ENCODE measurements around the gene EPHA6. TPM values are rescaled to one million over a fixed set of nuclear protein-coding genes. Genes with fewer than 3 reads are reported as not detected.

Gene EPHA6
- total and polyA plus RNA-seq, 9 donors, result 0.07 to 0.62 (median 0.18) TPM

DNA sequence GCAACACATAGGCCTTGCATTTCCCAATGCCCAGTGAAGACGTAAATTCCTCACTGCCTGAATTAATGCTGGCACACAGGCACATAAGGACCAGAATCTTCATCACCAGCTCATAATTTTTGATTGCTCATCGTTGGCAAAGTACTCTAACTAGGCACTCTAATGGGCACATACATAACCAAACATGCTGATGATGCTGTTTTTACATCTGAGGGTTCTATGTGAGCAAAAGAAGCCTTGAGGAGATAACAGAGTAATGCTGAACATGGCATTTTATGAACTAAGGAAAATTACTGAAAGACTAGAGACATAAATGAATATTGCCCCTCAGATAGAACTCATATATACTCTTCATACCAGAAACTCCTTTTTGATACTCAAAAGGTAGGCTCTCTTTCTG lies 387.4 kb downstream of the EPHA6 start:
- WGBS (ENCODE audit: insufficient coverage), result 67% methylated on average over 1 of the region's 2 CpGs

DNA sequence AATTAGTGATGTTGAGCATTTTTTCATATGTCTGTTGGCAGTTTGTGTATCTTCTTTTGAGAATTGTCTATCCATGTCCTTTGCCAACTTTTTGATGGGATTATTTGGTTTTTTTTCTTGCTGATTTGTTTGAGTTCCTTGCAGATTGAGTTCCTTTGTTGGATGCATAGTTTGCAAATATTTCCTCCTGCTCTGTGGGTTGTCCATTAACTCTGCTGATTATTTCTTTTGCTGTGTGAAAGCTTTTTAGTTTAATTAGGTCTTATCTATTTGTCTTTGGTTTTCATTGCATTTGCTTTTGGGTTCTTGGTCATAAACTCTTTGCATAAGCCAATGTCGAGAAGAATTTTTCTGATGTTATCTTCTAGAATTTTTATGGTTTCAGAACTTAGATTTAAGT lies 414.6 kb downstream of the EPHA6 start:
- no CpG with 5 or more reads among the region's 1 CpG for WGBS (ENCODE audit: insufficient coverage)
- no peak overlapping the region for H3K27ac ChIP-seq (ENCODE audit: low read length)
- no peaks in the 10 kb centered on the region for H3K27me3 ChIP-seq (ENCODE audit: control insufficient read depth, insufficient read depth, low read length)
- H3K36me3 ChIP-seq (ENCODE audit: control insufficient read depth, insufficient read depth, low read length), result no peaks in the 10 kb centered on the region
- no peak for DNase-seq
- H3K4me1 ChIP-seq (ENCODE audit: control insufficient read depth, insufficient read depth, low read length), result no peaks in the 10 kb centered on the region
- no peak overlapping the region for H3K4me3 ChIP-seq (ENCODE audit: low read length)
- no peaks in the 10 kb centered on the region for H3K9me3 ChIP-seq (replicated peaks; ENCODE audit: control insufficient read depth, low read depth, low read length)

More for the DNA sequence above, 387.4 kb downstream of the EPHA6 start:
- H3K4me1 ChIP-seq (ENCODE audit: control insufficient read depth, insufficient read depth, low read length), result no peaks in the 10 kb centered on the region
- H3K36me3 ChIP-seq (ENCODE audit: control insufficient read depth, insufficient read depth, low read length), result no peaks in the 10 kb centered on the region
- H3K27me3 ChIP-seq (ENCODE audit: control insufficient read depth, insufficient read depth, low read length), result no peaks in the 10 kb centered on the region
- no peak overlapping the region for H3K27ac ChIP-seq (ENCODE audit: low read length)
- no peak for DNase-seq
- H3K4me3 ChIP-seq (ENCODE audit: low read length), result no peak overlapping the region
- H3K9me3 ChIP-seq (replicated peaks; ENCODE audit: control insufficient read depth, low read depth, low read length), result no peaks in the 10 kb centered on the region

DNA sequence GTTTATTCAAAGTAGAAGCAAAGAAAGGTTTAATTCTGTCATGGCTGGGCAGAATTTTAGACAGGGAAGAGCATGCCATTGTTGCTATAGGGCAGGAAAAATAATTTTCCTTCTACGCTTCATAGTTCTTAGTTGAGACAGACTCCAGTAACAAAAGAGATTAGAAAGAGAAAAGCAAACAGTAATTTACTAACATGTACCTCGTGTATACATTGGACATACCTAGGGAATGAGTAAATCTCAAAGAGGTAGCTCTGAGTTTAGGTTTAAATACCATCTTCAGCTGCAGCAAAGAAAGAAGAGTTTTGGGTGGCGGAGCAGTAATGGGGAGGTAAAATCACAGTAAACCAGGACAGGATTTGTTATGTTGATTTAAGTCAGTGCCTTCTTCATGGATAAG lies 416.1 kb downstream of the EPHA6 start:
- 60% methylated on average over 1 of the region's 3 CpGs for WGBS (ENCODE audit: insufficient coverage)
- no peaks in the 10 kb centered on the region for H3K27me3 ChIP-seq (ENCODE audit: control insufficient read depth, insufficient read depth, low read length)
- no peak for DNase-seq
- H3K27ac ChIP-seq (ENCODE audit: low read length), result no peak overlapping the region
- no peaks in the 10 kb centered on the region for H3K36me3 ChIP-seq (ENCODE audit: control insufficient read depth, insufficient read depth, low read length)
- no peaks in the 10 kb centered on the region for H3K9me3 ChIP-seq (replicated peaks; ENCODE audit: control insufficient read depth, low read depth, low read length)
- no peaks in the 10 kb centered on the region for H3K4me1 ChIP-seq (ENCODE audit: control insufficient read depth, insufficient read depth, low read length)
- no peak overlapping the region for H3K4me3 ChIP-seq (ENCODE audit: low read length)

DNA sequence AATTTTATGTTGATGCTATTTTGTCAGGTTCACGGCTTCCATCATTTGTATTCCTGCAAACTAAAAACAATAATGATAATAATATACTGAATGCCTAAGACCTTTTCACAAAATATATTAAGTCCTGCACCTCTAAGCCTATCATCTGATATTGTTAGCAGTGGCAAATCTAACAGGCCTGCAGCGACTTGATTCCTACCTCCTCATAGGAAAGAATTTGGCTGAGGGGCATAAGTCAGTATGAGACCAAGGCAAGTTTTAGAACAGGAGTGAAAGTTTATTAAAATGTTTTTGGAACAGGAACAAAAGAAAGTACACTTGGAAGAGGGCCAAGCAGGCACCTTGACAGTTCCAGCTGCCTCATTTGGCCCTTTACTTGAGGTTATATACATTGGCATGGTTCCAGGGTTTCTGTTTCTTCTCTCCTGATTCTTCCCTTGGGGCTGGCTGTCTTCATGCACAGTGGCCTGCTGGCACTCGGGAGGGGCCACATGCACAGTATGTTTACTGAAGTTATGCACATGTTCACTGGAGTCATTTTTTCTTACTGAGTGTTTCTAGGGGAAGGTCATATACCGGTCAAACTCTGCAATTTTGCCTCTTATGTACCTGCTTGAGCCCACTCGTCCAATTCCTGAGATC lies 418.1 kb downstream of the EPHA6 start:
- Histone ChIP-seq H3K4me1 (ENCODE audit: control insufficient read depth, insufficient read depth, low read length) (no peaks in the 10 kb centered on the region), H3K27me3 (ENCODE audit: control insufficient read depth, insufficient read depth, low read length) (no peaks in the 10 kb centered on the region), H3K27ac (ENCODE audit: low read length) (no peak overlapping the region), H3K9me3 (replicated peaks; ENCODE audit: control insufficient read depth, low read depth, low read length) (no peaks in the 10 kb centered on the region), H3K36me3 (ENCODE audit: control insufficient read depth, insufficient read depth, low read length) (no peaks in the 10 kb centered on the region), H3K4me3 (ENCODE audit: low read length) (no peak overlapping the region)
- DNase-seq, result peak; percentile 4
- 20% methylated on average over 1 of the region's 5 CpGs for WGBS (ENCODE audit: insufficient coverage)

DNA sequence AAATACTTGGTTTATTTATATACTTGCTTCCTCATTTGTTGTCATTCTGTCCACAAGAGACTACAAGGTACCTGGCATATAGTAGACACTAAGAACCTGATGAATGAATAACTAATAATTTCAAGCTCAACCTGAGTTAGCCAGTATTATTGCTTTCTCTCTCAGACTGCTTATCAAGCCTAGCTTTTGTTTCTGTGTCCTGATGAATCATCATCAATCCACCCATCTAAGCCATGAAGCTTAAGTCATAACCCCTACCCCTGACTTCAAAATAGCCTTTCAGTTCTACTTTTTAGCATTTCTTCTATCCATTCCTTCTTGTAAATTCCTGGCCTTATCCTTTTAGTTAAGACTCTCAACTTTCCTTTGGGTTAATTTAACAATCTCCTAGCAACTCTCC lies 420.8 kb downstream of the EPHA6 start:
- Histone ChIP-seq H3K4me1 (ENCODE audit: control insufficient read depth, insufficient read depth, low read length) (no peaks in the 10 kb centered on the region), H3K9me3 (replicated peaks; ENCODE audit: control insufficient read depth, low read depth, low read length) (no peaks in the 10 kb centered on the region), H3K27ac (ENCODE audit: low read length) (no peak overlapping the region), H3K4me3 (ENCODE audit: low read length) (no peak overlapping the region), H3K27me3 (ENCODE audit: control insufficient read depth, insufficient read depth, low read length) (no peaks in the 10 kb centered on the region), H3K36me3 (ENCODE audit: control insufficient read depth, insufficient read depth, low read length) (no peaks in the 10 kb centered on the region)
- no peak for DNase-seq

DNA sequence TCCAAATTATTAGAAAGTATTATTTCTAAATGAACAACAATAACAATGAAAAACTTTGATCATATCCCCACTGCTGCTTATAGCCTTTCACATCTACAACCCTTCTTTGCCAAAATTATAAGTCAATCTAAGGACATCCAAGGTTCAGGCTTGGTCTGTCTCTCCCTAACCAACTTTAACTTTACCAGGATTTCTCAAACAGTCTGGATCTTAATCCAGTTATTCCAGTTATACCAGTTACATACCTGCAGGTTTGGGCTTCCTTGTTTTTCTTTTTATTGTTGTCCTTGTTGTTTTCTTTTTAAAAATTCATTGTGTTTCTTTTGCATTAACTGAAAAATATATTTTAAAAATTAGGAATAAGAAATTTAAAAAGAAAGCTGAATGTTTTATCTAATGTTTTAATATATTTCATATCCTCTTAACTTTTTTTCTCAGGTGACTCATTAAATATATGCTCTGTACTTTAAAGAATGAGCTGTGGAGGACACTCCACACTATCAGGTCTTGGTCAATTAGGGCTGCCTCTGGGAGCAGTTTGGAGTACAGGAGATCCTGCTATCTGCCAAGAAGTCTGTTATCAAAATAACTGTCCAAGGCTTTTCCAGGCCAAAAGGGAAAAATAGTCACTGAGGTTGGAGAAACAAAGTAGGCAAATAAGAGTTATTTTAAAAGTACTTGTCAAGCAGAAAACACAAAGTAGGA lies 421.4 kb downstream of the EPHA6 start:
- Histone ChIP-seq H3K9me3 (replicated peaks; ENCODE audit: control insufficient read depth, low read depth, low read length) (no peaks in the 10 kb centered on the region), H3K4me3 (ENCODE audit: low read length) (no peak overlapping the region), H3K4me1 (ENCODE audit: control insufficient read depth, insufficient read depth, low read length) (no peaks in the 10 kb centered on the region), H3K36me3 (ENCODE audit: control insufficient read depth, insufficient read depth, low read length) (no peaks in the 10 kb centered on the region), H3K27me3 (ENCODE audit: control insufficient read depth, insufficient read depth, low read length) (no peaks in the 10 kb centered on the region), H3K27ac (ENCODE audit: low read length) (no peak overlapping the region)
- no peak for DNase-seq

DNA sequence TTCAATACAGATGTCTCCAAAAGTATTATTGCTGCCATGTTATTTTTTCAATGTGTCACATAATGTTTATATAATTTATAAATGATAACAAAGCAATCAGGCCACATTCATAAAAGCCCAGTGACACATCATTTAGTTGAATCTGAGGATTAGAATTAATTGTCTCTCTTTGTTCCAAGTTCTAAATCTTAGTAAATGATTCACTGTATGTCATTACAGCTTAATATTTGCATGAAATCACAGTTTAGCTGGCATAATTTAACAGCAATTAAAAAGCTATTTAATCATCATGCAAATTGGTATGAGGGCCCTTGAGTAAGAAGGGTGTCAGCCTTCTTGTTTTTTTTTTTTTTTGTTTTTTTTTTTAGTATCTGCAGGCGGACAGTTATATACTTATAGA lies 427.0 kb downstream of the EPHA6 start:
- no CpG with 5 or more reads among the region's 1 CpG for WGBS (ENCODE audit: insufficient coverage)
- no peak overlapping the region for H3K4me3 ChIP-seq (ENCODE audit: low read length)
- no peaks in the 10 kb centered on the region for H3K27me3 ChIP-seq (ENCODE audit: control insufficient read depth, insufficient read depth, low read length)
- H3K9me3 ChIP-seq (replicated peaks; ENCODE audit: control insufficient read depth, low read depth, low read length), result no peaks in the 10 kb centered on the region
- no peak overlapping the region for H3K27ac ChIP-seq (ENCODE audit: low read length)
- no peak for DNase-seq
- no peaks in the 10 kb centered on the region for H3K4me1 ChIP-seq (ENCODE audit: control insufficient read depth, insufficient read depth, low read length)
- H3K36me3 ChIP-seq (ENCODE audit: control insufficient read depth, insufficient read depth, low read length), result no peaks in the 10 kb centered on the region

DNA sequence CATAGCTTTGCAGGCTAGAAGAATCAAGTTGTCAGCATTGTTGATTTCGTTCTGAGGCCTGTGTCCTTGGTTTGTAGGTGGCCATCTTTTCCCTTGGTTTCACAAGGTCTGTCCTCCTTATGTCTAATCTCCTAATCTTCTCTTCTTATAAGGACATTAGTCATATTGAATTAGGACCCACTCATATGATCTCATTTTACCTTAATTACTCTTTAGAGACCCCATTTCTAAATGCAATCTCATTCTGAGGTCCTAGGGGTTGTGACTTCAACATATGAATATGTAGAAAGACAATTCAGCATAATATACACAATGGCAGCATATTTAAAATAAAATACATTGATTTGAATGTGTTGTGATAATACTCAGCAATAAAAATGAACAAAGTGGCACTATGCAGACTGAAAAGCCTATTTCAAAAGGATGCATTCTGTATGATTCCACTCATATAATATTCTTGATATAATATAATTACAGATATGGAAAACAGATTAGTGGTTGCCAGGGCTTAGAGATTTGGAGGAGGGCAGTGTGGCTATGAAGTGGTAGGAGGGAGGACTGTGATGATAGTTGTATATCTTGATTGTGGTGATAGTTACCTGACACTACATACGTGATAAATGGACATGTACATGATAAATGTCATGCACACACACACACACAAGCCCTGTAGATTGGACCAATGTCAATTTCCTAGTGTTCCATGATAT lies 431.0 kb downstream of the EPHA6 start:
- H3K4me3 ChIP-seq (ENCODE audit: low read length), result no peak overlapping the region
- H3K4me1 ChIP-seq (ENCODE audit: control insufficient read depth, insufficient read depth, low read length), result no peaks in the 10 kb centered on the region
- no peak for DNase-seq
- H3K27ac ChIP-seq (ENCODE audit: low read length), result no peak overlapping the region
- no peaks in the 10 kb centered on the region for H3K9me3 ChIP-seq (replicated peaks; ENCODE audit: control insufficient read depth, low read depth, low read length)
- WGBS (ENCODE audit: insufficient coverage), result no CpG with 5 or more reads among the region's 2 CpGs
- H3K27me3 ChIP-seq (ENCODE audit: control insufficient read depth, insufficient read depth, low read length), result no peaks in the 10 kb centered on the region
- H3K36me3 ChIP-seq (ENCODE audit: control insufficient read depth, insufficient read depth, low read length), result no peaks in the 10 kb centered on the region

DNA sequence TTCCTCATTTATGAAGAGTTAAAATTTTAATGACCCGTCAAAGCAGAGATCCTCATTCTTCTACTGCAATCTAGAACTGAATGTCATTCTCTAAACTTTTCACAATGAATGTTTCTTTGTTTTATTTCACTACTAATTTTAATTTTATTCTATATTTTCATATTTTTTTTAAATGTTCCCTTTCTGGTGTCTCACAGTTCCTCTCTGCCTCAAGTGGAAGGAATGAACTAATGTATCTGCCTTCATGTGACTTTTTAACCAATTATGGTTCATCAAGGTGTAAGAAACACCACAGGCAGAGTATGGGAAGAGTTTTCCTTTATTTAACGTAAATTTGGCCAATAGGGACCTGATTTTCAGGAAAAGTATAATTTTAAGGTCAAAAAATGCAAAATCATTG lies 441.7 kb downstream of the EPHA6 start:
- Histone ChIP-seq H3K4me1 (ENCODE audit: control insufficient read depth, insufficient read depth, low read length) (no peaks in the 10 kb centered on the region), H3K9me3 (replicated peaks; ENCODE audit: control insufficient read depth, low read depth, low read length) (no peaks in the 10 kb centered on the region), H3K27ac (ENCODE audit: low read length) (no peak overlapping the region), H3K27me3 (ENCODE audit: control insufficient read depth, insufficient read depth, low read length) (no peaks in the 10 kb centered on the region), H3K4me3 (ENCODE audit: low read length) (no peak overlapping the region), H3K36me3 (ENCODE audit: control insufficient read depth, insufficient read depth, low read length) (no peaks in the 10 kb centered on the region)
- DNase-seq, result no peak
- no CpG with 5 or more reads among the region's 2 CpGs for WGBS (ENCODE audit: insufficient coverage)

DNA sequence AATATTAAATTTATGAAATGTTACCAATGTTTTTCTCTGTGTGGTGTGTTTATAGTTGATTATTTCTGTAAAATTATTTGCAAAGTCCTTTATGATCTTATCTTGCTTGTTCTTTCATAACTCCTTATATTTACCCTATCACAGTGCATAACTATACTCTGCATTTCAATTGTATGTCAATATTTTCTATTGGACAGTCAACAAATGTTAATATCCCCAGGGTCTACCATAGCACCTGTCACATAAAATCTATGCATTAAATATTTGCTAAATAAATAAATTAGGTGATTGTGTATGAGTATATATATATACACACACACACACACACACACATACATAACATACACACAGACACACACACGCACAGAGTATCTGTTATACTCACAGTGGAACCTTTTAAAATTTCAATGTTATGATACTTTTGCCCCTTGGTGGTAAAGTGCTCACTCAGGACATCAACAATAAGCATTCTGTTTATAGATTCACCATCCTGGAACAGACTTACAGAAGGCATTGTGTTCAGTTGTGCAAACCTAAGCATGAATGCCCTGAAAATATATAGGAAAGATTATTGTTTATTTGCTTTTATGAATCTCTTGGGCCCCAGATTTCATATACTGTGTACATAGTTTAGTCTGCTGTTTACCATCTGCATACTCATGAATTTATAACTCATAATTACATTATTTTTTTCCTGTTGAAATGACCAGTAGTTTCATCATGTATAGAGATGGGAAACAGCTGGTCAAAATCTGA lies 443.7 kb downstream of the EPHA6 start:
- Histone ChIP-seq H3K36me3 (ENCODE audit: control insufficient read depth, insufficient read depth, low read length) (no peaks in the 10 kb centered on the region), H3K27me3 (ENCODE audit: control insufficient read depth, insufficient read depth, low read length) (no peaks in the 10 kb centered on the region), H3K4me3 (ENCODE audit: low read length) (no peak overlapping the region), H3K9me3 (replicated peaks; ENCODE audit: control insufficient read depth, low read depth, low read length) (no peaks in the 10 kb centered on the region), H3K27ac (ENCODE audit: low read length) (no peak overlapping the region), H3K4me1 (ENCODE audit: control insufficient read depth, insufficient read depth, low read length) (no peaks in the 10 kb centered on the region)
- DNase-seq, result no peak
- WGBS (ENCODE audit: insufficient coverage), result no CpG with 5 or more reads among the region's 1 CpG

Measured in muscle of leg (tissue), 11 donors.